OCI-LY7 (cell line): ENCODE measurements around the gene RET. TPM values are rescaled to one million over a fixed set of nuclear protein-coding genes. Genes with fewer than 3 reads are reported as not detected.

Source experiments
- BruUV-seq: library from RNA; stranded (reverse); fragments of 400-500 nt; replicated peaks from 2 replicates; lab custom pipeline; 2021; lab: Mats Ljungman, UMichigan
- CTCF ChIA-PET: fragments of 300-600 bp; sonication (Branson Sonifier 250); formaldehyde crosslinking; loops from one replicate; lab custom pipeline; 2022; ENCODE audit warnings: antibody characterized with exemption; ENCODE audit not compliant: unreplicated experiment; lab: Charles Lee
- POLR2A ChIA-PET: fragments of 300-600 bp; sonication (Branson Sonifier 250); formaldehyde crosslinking; loops from one replicate; lab custom pipeline; 2022; ENCODE audit warnings: antibody characterized with exemption; lab: Charles Lee
- DNase-seq: peaks from one replicate; pipeline ENCODE4 v3.0.0-alpha.2; 2015; ENCODE audit warnings: low spot score
- H2AFZ ChIP-seq: fragments of 200-600 bp; sonication (generic), shearing (Covaris generic); 2 replicates; pipeline ENCODE4 v1.6.1; 2014; ENCODE audit warnings: mild to moderate bottlenecking, antibody characterized with exemption, low read length, moderate library complexity
- H3K27ac ChIP-seq: fragments of 200-600 bp; sonication (generic); 2 replicates; pipeline ENCODE4 v1.5.1; 2014; ENCODE audit warnings: mixed run types, low read depth, mild to moderate bottlenecking, moderate library complexity, low read length, inconsistent platforms; ENCODE audit not compliant: poor library complexity, severe bottlenecking
- H3K36me3 ChIP-seq: fragments of 200-600 bp; sonication (generic); 2 replicates; pipeline ENCODE4 v1.6.1; 2014; ENCODE audit warnings: mild to moderate bottlenecking, antibody characterized with exemption, low read length, moderate library complexity, mixed read lengths; ENCODE audit not compliant: insufficient read depth
- H3K4me1 ChIP-seq: fragments of 200-600 bp; sonication (generic); 2 replicates; pipeline ENCODE4 v1.5.1; 2014; ENCODE audit warnings: mild to moderate bottlenecking, low read length; ENCODE audit not compliant: insufficient read depth, poor library complexity, severe bottlenecking
- H3K4me2 ChIP-seq: fragments of 200-600 bp; sonication (generic); 2 replicates; pipeline ENCODE4 v1.6.1; 2014; ENCODE audit warnings: mild to moderate bottlenecking, low read length
- H3K4me3 ChIP-seq: fragments of 200-600 bp; sonication (generic); 2 replicates; pipeline ENCODE4 v1.5.1; 2014; ENCODE audit warnings: mild to moderate bottlenecking, low read depth, low read length; ENCODE audit not compliant: poor library complexity, severe bottlenecking
- H3K79me2 ChIP-seq: fragments of 200-600 bp; sonication (generic); 2 replicates; pipeline ENCODE4 v1.6.1; 2016; ENCODE audit warnings: low read depth, mild to moderate bottlenecking, low read length, moderate library complexity, mixed read lengths; ENCODE audit not compliant: insufficient read depth
- H3K9me2 ChIP-seq: fragments of 200-600 bp; sonication (generic); 2 replicates; pipeline ENCODE4 v1.6.1; 2016; ENCODE audit warnings: mild to moderate bottlenecking, low read length, mixed read lengths; ENCODE audit not compliant: insufficient read depth
- H3K9me3 ChIP-seq: fragments of 200-600 bp; sonication (generic); 2 replicates; pipeline ENCODE4 v1.6.1; 2014; ENCODE audit warnings: mild to moderate bottlenecking, mixed run types, low read length, mixed read lengths
- H4K20me1 ChIP-seq: fragments of 200-600 bp; sonication (generic); 2 replicates; pipeline ENCODE4 v1.6.1; 2014; ENCODE audit warnings: mild to moderate bottlenecking, antibody characterized with exemption, low read length, moderate library complexity, mixed read lengths; ENCODE audit not compliant: insufficient read depth
- CTCF ChIP-seq: fragments of 200-600 bp; sonication (generic); conservative IDR thresholded peaks from 2 replicates; pipeline ENCODE4 v1.5.1; 2014; ENCODE audit warnings: mild to moderate bottlenecking, antibody characterized with exemption, low read length, moderate library complexity, mixed read lengths
- EZH2phosphoT487 ChIP-seq: fragments of 200-600 bp; sonication (generic); IDR thresholded peaks from 2 replicates; pipeline ENCODE4 v1.6.1; 2018; ENCODE audit warnings: low read depth, borderline replicate concordance, mild to moderate bottlenecking, mixed run types, antibody characterized with exemption, low read length, moderate library complexity, mixed read lengths
- intact Hi-C: fragments of 100-400 bp; cut with micrococcal nuclease; formaldehyde crosslinking; loops from one replicate; pipeline ENCODE4 v1.10.0; 2022; ENCODE audit not compliant: unreplicated experiment
- total RNA-seq, 2 experiments: library from RNA; depleted of rRNA in 1 of 2; stranded (reverse); fragments of >200 nt in 1 of 2; shearing (Covaris generic) in 1 of 2; gene quantifications; 2 replicates each; pipeline ENCODE4 v1.2.3, GENCODE V29; 2014 to 2022

RET gene
- total RNA-seq, 2 experiments from 2014 or later = 0.06 TPM; not detected in 1

- Histone ChIP-seq H4K20me1 (no peaks in the 10 kb centered on the region), H3K4me3 (no peak overlapping the region), H2AFZ (no peak overlapping the region), H3K79me2 (no peaks in the 10 kb centered on the region), H3K9me3 (no peaks in the 10 kb centered on the region), H3K4me1 (no peaks in the 10 kb centered on the region), H3K36me3 (no peaks in the 10 kb centered on the region), H3K4me2 (no peak overlapping the region), H3K27ac (no peak overlapping the region), H3K9me2 (no peaks in the 10 kb centered on the region)
- ChIA-PET POLR2A (no interaction called here), CTCF (no interaction called here)
- intact Hi-C loops = no loop called here
- TF ChIP-seq EZH2phosphoT487 = no peak
- no peak for TF ChIP-seq CTCF
- no TSS peak for BruUV-seq
- no peak for DNase-seq
Measured at GRCh38 chr10:43073191-43073590, 3.7 kb upstream of the RET start.

- no TSS peak for BruUV-seq
- ChIA-PET CTCF (no interaction called here), POLR2A (no interaction called here)
- Histone ChIP-seq H3K4me3 (no peak overlapping the region), H3K9me3 (no peaks in the 10 kb centered on the region), H3K9me2 (no peaks in the 10 kb centered on the region), H3K79me2 (no peaks in the 10 kb centered on the region), H3K27ac (no peak overlapping the region), H3K4me2 (no peak overlapping the region), H4K20me1 (no peaks in the 10 kb centered on the region), H3K36me3 (no peaks in the 10 kb centered on the region), H2AFZ (no peak overlapping the region), H3K4me1 (no peaks in the 10 kb centered on the region)
- no peak for DNase-seq
- TF ChIP-seq CTCF (no peak), EZH2phosphoT487 (no peak)
- intact Hi-C loops = no loop called here
Measured at GRCh38 chr10:43073721-43074120, 3.1 kb upstream of the RET start.

- H3K27ac ChIP-seq = no peak overlapping the region
- ChIA-PET POLR2A (no interaction called here), CTCF (no interaction called here)
- H4K20me1 ChIP-seq = no peaks in the 10 kb centered on the region
- no peak overlapping the region for H3K4me2 ChIP-seq
- no peaks in the 10 kb centered on the region for H3K79me2 ChIP-seq
- H3K36me3 ChIP-seq = no peaks in the 10 kb centered on the region
- no TSS peak for BruUV-seq
- no peak overlapping the region for H2AFZ ChIP-seq
- TF ChIP-seq EZH2phosphoT487 (no peak), CTCF (no peak)
- intact Hi-C loops = no loop called here
- H3K9me3 ChIP-seq = no peaks in the 10 kb centered on the region
- H3K9me2 ChIP-seq = no peaks in the 10 kb centered on the region
- no peaks in the 10 kb centered on the region for H3K4me1 ChIP-seq
- DNase-seq = no peak
- no peak overlapping the region for H3K4me3 ChIP-seq
Measured at GRCh38 chr10:43074409-43074808, 2.5 kb upstream of the RET start.
